ENCODE data around the gene SAMD10.

DNA sequence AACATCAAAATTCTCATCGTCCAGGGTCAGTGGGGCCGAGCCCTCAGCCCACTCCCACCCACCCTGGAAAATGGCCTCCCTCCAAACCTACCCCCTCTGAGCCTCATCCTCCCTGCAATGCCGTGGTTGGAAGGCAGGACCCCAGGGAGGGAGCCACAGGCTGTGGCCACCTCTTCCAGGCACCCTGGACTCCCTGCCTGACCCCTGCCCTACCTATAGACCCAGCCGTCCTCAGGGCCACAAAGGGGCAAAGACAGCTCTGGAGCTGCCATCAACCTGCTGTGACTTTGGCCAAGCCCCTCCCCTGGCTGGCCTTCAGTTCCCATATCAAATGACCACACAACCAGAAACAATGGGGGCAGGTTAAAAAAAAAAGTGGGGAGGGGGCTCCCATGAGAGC lies 21.0 kb downstream of the SAMD10 start:
- TF ChIP-seq KAT2A (conservative IDR thresholded peaks at IDR 0.05; ENCODE audit: control insufficient read depth, low read depth, low read length) (no peak), KDM1A (IDR thresholded peaks at IDR 0.05; ENCODE audit: borderline replicate concordance) (no peak), ZNF384 (IDR thresholded peaks at IDR 0.05; ENCODE audit: borderline replicate concordance, low read depth, low read length) (no peak), CEBPB (IDR thresholded peaks at IDR 0.05; ENCODE audit: borderline replicate concordance in 1 of 2, low read depth in 2 of 2, low read length in 2 of 2) (no peak)
- TF ChIP-seq, protein P1, sequence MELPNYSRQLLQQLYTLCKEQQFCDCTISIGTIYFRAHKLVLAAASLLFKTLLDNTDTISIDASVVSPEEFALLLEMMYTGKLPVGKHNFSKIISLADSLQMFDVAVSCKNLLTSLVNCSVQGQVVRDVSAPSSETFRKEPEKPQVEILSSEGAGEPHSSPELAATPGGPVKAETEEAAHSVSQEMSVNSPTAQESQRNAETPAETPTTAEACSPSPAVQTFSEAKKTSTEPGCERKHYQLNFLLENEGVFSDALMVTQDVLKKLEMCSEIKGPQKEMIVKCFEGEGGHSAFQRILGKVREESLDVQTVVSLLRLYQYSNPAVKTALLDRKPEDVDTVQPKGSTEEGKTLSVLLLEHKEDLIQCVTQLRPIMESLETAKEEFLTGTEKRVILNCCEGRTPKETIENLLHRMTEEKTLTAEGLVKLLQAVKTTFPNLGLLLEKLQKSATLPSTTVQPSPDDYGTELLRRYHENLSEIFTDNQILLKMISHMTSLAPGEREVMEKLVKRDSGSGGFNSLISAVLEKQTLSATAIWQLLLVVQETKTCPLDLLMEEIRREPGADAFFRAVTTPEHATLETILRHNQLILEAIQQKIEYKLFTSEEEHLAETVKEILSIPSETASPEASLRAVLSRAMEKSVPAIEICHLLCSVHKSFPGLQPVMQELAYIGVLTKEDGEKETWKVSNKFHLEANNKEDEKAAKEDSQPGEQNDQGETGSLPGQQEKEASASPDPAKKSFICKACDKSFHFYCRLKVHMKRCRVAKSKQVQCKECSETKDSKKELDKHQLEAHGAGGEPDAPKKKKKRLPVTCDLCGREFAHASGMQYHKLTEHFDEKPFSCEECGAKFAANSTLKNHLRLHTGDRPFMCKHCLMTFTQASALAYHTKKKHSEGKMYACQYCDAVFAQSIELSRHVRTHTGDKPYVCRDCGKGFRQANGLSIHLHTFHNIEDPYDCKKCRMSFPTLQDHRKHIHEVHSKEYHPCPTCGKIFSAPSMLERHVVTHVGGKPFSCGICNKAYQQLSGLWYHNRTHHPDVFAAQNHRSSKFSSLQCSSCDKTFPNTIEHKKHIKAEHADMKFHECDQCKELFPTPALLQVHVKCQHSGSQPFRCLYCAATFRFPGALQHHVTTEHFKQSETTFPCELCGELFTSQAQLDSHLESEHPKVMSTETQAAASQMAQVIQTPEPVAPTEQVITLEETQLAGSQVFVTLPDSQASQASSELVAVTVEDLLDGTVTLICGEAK (IDR thresholded peaks at IDR 0.05; ENCODE audit: borderline replicate concordance): no peak
- TF ChIP-seq, protein P2, sequence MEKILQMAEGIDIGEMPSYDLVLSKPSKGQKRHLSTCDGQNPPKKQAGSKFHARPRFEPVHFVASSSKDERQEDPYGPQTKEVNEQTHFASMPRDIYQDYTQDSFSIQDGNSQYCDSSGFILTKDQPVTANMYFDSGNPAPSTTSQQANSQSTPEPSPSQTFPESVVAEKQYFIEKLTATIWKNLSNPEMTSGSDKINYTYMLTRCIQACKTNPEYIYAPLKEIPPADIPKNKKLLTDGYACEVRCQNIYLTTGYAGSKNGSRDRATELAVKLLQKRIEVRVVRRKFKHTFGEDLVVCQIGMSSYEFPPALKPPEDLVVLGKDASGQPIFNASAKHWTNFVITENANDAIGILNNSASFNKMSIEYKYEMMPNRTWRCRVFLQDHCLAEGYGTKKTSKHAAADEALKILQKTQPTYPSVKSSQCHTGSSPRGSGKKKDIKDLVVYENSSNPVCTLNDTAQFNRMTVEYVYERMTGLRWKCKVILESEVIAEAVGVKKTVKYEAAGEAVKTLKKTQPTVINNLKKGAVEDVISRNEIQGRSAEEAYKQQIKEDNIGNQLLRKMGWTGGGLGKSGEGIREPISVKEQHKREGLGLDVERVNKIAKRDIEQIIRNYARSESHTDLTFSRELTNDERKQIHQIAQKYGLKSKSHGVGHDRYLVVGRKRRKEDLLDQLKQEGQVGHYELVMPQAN (conservative IDR thresholded peaks at IDR 0.05): no peak

All from GM12878 (cell line).